Stimulated activated CD4-positive, alpha-beta T cell treated with anti-CD3 and anti-CD28 coated beads, Interleukin-4, amount 100 ng/mL, for 1 hour (primary cell): ENCODE measurements around the gene OR5F1.

Experiments used
- DNase-seq: peaks from one replicate; pipeline ENCODE4 v3.0.0-alpha.2; 2020

Gene OR5F1

DNA sequence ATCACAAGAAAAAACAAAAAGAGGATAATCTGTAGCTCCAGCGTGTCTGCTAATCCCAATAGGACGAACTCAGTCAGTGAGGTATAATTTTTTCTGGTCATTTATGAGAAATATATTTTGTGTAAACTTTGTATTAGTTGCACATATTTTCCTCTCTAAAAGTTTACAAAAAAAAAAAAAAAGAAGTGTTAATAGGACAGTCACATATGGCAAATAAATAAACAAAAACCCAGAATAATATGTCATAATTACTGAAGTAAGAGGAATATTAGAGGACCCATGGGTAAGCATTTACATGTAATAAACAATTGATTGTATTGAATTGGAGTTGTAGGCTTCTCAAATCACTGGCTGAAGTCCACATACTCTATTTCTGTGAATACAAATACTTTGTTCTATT, at the start of gene OR5F1:
TSS of gene OR5F1 (minus strand) at position 101 of the 400 bp plus-strand sequence. CDS start at position 101, 0 bp downstream.
- DNase-seq = no peak

DNA sequence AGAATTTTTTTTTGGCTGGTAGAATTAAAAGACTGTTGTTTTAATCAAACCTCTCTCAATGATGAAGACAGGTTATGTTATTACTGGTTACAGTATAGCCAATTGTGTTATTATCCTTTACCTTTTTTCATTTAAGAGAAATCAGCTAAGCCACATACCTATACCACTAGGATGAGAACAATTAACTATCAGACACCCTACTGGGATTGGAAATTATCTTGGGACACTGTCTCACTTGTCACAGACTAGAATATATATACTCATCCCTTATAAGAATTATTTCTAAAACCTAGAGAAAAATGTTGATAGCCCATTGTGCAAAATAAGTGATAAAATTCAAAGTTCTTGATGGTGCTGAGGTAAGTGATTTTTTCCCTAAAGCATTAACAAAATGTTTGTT, 32.9 kb upstream of the OR5F1 start, which contains the start of gene OR5AS1:
TSS of gene OR5AS1 (plus strand) at position 301 of the 400 bp plus-strand sequence. CDS start 2,765 bp downstream, outside the sequence.
- no peak for DNase-seq

DNA sequence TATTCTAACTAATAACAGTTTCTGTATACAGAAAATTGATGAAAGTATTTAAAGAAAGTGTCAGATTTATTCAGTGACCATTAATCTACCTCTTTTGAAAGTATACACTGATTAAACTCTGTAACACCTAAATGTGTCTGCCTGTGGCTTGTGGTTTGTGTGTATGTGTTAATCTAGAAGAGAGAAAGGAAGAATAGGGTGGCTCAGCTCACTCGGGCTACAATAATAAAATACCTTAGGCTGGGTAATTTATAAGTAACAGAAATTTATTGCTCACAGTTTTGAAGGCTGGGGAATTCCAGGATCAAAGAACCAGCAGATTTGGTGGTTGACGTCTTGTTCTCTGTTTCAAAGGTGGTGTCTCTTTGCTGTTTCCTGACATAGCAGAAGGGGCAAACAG, 19.4 kb upstream of the OR5F1 start:
- no peak for DNase-seq

DNA sequence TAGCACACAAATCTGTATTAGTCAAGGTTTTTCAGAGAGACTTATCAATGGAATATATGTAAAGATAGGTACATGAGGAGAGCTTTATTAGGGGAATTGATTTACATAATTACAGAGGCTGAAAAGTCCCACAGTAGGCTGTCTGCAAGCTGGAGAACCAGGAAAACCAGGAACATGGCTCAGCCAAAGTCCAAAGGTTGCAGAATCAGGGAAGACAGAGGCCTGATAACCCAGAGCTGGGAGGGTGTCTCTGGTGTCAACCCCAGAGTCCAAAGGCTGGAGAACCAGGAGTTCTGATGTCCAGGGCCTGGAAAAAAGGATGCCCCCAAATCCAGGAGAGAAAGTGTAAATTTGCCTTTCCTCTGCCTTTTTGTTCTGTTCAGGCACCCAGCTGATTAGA, 16.3 kb upstream of the OR5F1 start:
- DNase-seq = no peak

- no peak for DNase-seq
These were observed 23.5 kb downstream of the OR5F1 start for GRCh38 chr11:55970935-55971334.

- no peak for DNase-seq
These were observed 24.6 kb downstream of the OR5F1 start, which contains the start of gene OR10AG1 for GRCh38 chr11:55969845-55970244. OR10AG1 (minus strand) TSS chr11:55969945; CDS start chr11:55969907, 38 bp downstream.

DNA sequence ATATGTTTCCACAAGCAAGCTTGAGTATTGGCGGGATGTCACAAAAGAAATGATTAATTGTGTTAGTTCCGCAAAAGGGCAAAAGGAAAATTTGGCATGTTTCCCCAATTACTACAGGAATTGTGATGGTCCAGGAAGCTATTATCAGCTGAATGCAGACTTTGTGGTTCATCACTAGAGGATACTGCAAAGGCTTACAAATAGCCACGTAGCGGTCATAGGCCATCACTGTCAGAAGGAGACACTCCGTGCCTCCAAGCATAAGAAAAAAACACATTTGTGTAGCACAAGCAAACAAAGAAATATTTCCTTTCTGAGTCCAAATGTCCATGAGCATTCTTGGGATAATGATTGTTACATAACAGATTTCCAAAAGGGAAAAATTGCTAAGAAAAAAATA, 26.5 kb downstream of the OR5F1 start:
- DNase-seq = no peak

DNA sequence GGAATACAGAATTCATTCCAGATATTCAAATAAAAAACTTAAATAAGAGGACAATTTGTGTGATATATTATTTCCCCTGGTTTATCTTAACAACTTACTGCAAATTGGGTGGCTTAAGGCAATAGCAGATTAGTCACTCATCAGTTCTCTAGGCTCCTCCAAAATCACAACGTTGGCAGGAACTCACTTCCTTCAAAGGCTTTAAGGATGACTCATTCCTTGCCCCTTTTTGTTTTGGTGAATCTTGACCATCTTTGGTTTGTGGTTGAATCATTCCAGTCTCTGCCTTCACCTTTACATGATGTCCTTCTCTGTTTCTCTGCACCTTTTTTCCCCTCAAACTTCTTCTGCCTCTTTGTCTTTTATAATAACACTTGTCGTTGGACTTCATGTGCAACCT, 28.0 kb downstream of the OR5F1 start:
- DNase-seq = no peak

DNA sequence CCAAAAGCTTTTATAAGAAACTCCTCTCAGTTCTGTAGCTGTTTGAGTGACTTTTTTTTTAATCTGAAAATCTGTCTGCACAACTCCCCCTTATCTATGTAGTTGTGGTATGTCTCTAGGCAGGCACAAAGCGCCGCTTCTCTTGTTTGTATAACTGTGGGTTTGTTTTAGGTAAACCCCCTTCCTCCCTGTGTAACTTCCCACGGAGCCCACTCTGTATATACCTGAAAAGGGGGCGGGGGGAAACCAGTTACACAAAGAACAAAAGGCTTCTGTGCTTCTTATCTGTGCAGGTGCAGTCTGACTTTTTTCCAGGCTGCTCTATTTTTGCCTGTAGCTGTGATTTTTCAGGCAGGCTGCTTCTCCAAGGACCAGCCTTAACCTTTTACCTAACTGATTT, 37.9 kb downstream of the OR5F1 start:
- no peak for DNase-seq

GRCh38 chr11:55949330-55949729, 45.1 kb downstream of the OR5F1 start:
- no peak for DNase-seq
